SJCRH30 (cell line): ENCODE results near the gene GLP2R. TPM values are rescaled to one million over a fixed set of nuclear protein-coding genes. Genes with fewer than 3 reads are reported as not detected.

Source experiments
- total RNA-seq: library from RNA; depleted of rRNA; stranded (reverse); fragments of >200 nt; shearing (Covaris generic); gene quantifications from 2 replicates; pipeline ENCODE4 v1.2.3, GENCODE V29; 2014; rRNA removed

Gene GLP2R
- total RNA-seq, 1 experiment from 2014 or later: not detected

Other genes with a start within 250 kb of the GLP2R start
- gene CFAP52, start 249.3 kb upstream of the GLP2R start, total RNA-seq: not detected in 2 replicates
- 0.04 TPM in 1 of 2 replicates, not detected in the other for gene USP43, start 180.4 kb upstream of the GLP2R start, total RNA-seq
- not detected in 2 replicates for gene DHRS7C, start 34.3 kb upstream of the GLP2R start, total RNA-seq
- not detected in 2 replicates for gene GSG1L2, start 3.8 kb upstream of the GLP2R start, total RNA-seq
- gene RCVRN, start 79.3 kb downstream of the GLP2R start, total RNA-seq: 0.06 TPM in 1 of 2 replicates, not detected in the other